GM23338 (cell line): Measurements from ENCODE around the gene DEFB114.

ENCODE experiments used
- CREB1 ChIP-seq: fragments of 250-450 bp; sonication (Bioruptor Pico); IDR thresholded peaks from 2 replicates; pipeline ENCODE4 v1.5.0; 2020; ENCODE audit warnings: low read depth, mild to moderate bottlenecking, moderate library complexity
- CTCF ChIP-seq, 2 experiments: fragments of 200-600 bp in 1 of 2; sonication (generic) in 1 of 2; conservative IDR thresholded peaks; 2 replicates each; pipeline versions ENCODE4 v1.5.1 to v1.6.1; 2016 to 2017; ENCODE audit warnings: antibody characterized with exemption in 2 of 2, low read depth in 2 of 2, mild to moderate bottlenecking in 2 of 2, moderate library complexity in 1 of 2
- EZH2 ChIP-seq: fragments of 200-600 bp; sonication (generic); IDR thresholded peaks from one replicate; pipeline ENCODE4 v1.8.0; 2017; ENCODE audit warnings: antibody characterized with exemption, mild to moderate bottlenecking, low read depth; ENCODE audit not compliant: unreplicated experiment
- EZH2phosphoT487 ChIP-seq: fragments of 200-600 bp; sonication (generic); IDR thresholded peaks from one replicate; pipeline ENCODE4 v1.8.1; 2018; ENCODE audit warnings: antibody characterized with exemption; ENCODE audit not compliant: unreplicated experiment
- NANOG ChIP-seq: IDR thresholded peaks from 2 replicates; pipeline ENCODE4 v1.6.1; 2016; ENCODE audit warnings: antibody characterized with exemption, borderline replicate concordance
- POLR2AphosphoS5 ChIP-seq: IDR thresholded peaks from 2 replicates; pipeline ENCODE4 v1.6.1; 2016; ENCODE audit warnings: antibody characterized with exemption, low read depth
- REST ChIP-seq: IDR thresholded peaks from one replicate; pipeline ENCODE4 v1.6.1; 2018; ENCODE audit warnings: antibody characterized with exemption; ENCODE audit not compliant: unreplicated experiment
- STAT1 ChIP-seq: IDR thresholded peaks from one replicate; pipeline ENCODE4 v1.6.1; 2016; ENCODE audit warnings: antibody characterized with exemption; ENCODE audit not compliant: unreplicated experiment
- ZNF331 ChIP-seq: fragments of 250-450 bp; sonication (Bioruptor Pico); IDR thresholded peaks from 2 replicates; pipeline ENCODE4 v1.5.0; 2020; ENCODE audit warnings: low read depth, mild to moderate bottlenecking, moderate library complexity

- TF ChIP-seq CTCF (conservative IDR thresholded peaks at IDR 0.05; ENCODE audit: low read depth in 2 of 2): peak in 1 of 2 experiments; percentile 19; a peak in 1 of 4 replicates
- no peak for TF ChIP-seq REST
- TF ChIP-seq CREB1 (CRISPR knock-in tag): no peak
- TF ChIP-seq POLR2AphosphoS5: no peak
- TF ChIP-seq EZH2phosphoT487: no peak
- TF ChIP-seq EZH2: no peak
- TF ChIP-seq NANOG: no peak
- no peak for TF ChIP-seq STAT1
- TF ChIP-seq ZNF331 (CRISPR knock-in tag): no peak
These were observed 45.2 kb downstream of the DEFB114 start for GRCh38 chr6:49918787-49919186.
